HG03060 (cell line): ENCODE measurements around the gene SOBP.

Source experiments
- ATAC-seq: cut with Tn5 transposase; IDR thresholded peaks from one replicate; pipeline ENCODE4 v1.9.1; 2021; ENCODE audit warnings: low read depth, moderate number of reproducible peaks; ENCODE audit not compliant: unreplicated experiment

Gene SOBP

GRCh38 chr6:107612762-107613415 lies 123.0 kb downstream of the SOBP start:
- no peak for ATAC-seq

- ATAC-seq = no peak
Observed at GRCh38 chr6:107613651-107614379, 123.9 kb downstream of the SOBP start.

DNA sequence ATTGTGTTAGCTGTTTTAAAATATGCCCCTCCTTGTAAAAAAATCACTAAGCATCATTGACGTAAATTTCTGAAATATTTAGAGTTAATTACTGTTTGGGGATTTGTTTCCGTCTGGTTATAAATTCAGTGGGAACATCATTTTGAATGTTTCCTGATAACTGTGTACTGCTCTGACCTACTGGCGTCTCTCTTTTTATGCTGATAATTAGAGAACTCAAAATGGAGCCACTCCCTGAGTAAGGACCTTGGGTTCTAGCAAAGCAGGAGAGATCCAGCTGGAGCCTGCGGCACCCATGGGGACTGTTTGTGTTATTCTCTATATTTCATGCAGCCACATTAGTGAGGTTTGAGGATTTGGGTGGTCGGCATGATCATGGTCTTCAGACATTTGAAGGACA lies 124.9 kb downstream of the SOBP start:
- ATAC-seq = no peak

GRCh38 chr6:107616775-107617174 lies 126.9 kb downstream of the SOBP start:
- ATAC-seq = no peak

- no peak for ATAC-seq
Observed at GRCh38 chr6:107617341-107617932, 127.5 kb downstream of the SOBP start.

DNA sequence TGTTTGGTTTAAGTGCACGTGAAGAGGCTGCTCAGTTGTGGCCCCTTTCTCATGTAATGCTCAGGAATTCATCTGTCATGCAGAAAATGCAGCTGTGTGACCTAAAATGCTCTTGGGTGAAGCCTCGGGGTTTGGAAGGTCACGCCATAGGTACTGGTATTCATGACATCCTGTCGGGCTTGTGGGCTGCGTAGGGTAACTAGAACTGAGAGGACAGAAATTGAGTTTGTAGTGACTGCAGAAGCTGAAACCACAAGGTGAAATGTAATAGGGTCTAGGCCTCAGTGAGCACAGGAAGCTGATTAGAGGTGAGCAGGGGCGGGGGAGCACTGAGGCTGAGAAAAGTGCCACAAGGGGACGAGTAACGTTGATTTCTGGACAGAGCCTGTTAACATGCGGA lies 128.8 kb downstream of the SOBP start:
- ATAC-seq = peak; percentile 96

DNA sequence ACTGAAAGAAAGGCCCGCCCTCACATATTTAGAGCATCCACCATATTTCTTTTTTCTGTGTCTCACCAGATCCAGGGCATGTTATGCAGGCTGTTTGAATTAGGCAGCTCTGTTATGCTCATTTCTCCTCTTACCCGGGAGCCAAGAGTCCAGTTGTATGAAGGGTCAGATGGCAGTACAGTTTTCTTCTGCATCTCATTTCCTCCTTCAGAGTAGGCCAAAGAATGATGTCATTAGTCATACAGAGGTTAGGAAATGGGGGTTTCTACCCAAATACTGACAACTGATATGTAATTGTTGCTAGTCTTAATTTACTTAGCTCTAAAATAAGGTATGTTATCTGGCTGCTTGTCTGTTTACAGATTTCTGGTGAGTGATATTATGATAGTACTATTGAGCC lies 130.8 kb downstream of the SOBP start:
- no peak for ATAC-seq

DNA sequence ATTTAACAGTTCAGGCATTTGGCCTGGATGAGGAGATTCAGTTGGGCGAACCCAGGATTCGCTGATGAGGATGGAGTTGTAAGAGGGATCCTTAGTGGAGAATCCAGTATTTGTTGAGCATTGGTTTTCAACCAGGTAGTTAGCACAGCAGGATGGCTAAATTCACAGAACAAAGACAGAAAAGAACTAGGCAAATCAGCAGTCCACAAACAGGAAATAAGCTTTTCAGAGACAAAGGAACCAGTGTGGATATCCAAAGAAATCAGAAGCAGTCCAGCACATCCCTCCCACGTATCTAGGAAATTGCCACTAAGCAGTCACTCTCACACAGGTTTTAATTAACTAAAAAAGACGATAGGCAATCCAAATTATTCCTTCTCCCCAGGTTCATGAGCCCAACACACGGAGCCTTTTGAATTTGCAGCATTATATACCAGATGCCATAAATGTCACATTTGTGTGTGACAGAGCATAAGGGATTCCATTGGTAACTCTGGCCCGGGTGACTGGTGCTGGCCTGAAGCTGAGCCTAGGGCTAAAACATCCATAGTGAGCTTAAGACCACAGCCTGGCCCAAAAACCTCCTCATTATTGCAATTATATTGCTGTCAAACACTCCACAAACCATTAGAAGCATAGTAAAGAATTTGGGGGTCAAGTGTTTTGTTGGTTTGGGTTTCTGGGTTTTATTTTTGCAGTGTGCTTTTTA lies 131.5 kb downstream of the SOBP start:
- ATAC-seq = no peak

GRCh38 chr6:107622269-107622668 lies 132.4 kb downstream of the SOBP start:
- no peak for ATAC-seq

DNA sequence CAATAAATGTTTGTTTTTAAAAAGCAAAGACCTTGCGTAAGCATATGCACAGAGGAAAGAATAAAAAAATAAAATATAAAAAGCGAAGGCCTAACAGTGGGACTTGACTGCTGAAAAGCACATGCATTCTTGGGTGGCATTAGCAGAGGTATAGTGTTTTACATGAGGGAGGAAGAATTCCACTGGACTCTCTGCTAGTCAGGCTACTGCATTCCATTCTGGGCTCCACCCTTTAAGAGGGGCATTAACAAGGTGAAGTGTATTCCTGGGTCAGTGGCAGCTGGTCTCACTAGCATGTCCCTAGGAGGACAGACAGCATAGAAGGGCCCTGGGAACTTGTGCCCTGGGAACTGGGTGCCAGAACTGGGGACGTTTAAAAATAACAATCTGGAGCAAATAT lies 134.1 kb downstream of the SOBP start:
- ATAC-seq = no peak

- ATAC-seq = no peak
Observed at GRCh38 chr6:107624541-107624940, 134.6 kb downstream of the SOBP start.

GRCh38 chr6:107625264-107625663 lies 135.3 kb downstream of the SOBP start:
- no peak for ATAC-seq

DNA sequence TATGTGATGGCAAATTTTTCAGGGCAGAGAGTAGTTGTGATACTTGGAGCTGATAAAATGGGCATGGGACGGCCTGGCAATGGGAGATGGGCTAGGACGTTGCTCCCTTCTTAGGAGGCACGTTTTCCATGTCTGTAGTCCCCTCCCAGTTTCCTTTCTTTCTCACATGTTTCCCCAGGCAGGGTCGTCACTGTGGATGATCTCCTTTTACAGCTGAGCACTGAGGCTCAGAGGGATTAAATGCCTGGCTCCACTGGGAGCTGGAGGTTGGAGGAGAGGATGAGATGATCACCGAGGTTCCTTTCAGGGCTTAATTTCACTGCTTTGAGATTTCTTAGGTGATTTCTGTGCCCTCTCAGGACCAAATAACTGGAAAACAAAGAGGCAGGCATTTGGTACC lies 136.7 kb downstream of the SOBP start:
- no peak for ATAC-seq

DNA sequence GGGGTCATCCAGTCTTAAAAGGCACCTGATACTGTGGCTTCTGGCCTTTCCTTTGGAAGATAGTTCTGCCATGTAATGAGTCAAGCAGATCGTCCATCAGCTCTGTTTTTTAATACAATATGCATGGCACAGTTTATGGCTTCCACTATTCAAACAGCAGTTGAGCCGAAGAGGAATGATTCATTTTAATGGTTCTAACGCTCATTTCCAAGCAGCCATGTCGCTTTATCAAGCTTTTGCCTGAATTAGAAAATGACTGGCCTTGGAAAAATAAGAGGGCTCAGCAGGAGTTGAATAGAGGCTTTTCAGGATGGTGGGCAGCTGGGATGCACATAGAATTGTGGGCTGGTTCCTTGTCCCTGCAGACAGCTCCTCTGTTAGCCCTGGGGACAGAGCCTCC lies 138.1 kb downstream of the SOBP start:
- ATAC-seq = no peak

GRCh38 chr6:107628878-107629277 lies 139.0 kb downstream of the SOBP start:
- ATAC-seq = no peak

GRCh38 chr6:107629548-107630129 lies 139.7 kb downstream of the SOBP start:
- ATAC-seq = no peak

GRCh38 chr6:107630348-107630977 lies 140.5 kb downstream of the SOBP start:
- no peak for ATAC-seq

- no peak for ATAC-seq
Observed at GRCh38 chr6:107632381-107633136, 142.6 kb downstream of the SOBP start.

- no peak for ATAC-seq
Observed at GRCh38 chr6:107633680-107634323, 143.9 kb downstream of the SOBP start.
